Uterus (tissue), 2 donors: ENCODE measurements around the gene AK2.
"Not testable (repeated sequence)": the region's sequence is repeated elsewhere in the genome, so short reads cannot be mapped to it uniquely, and the experiment has no call there.

Experiments
- POLR2A ChIP-seq, 2 donors: fragments of 450-650 bp; IDR thresholded peaks; one replicate each; pipeline ENCODE4 v1.6.1; 2016; ENCODE audit warnings: antibody characterized with exemption in 2 of 2, mild to moderate bottlenecking in 1 of 2, moderate library complexity in 1 of 2
- TF ChIP-seq, protein P1 (sequence below), 4 experiments: fragments of 200-600 bp in 2 of 4; fragments of 450-650 bp in 2 of 4; sonication (generic) in 2 of 4; IDR thresholded peaks; one replicate each; pipeline ENCODE4 v1.5.1; 2016 to 2019; ENCODE audit warnings: antibody characterized with exemption in 4 of 4, mild to moderate bottlenecking in 2 of 4, moderate library complexity in 1 of 4

DNA sequence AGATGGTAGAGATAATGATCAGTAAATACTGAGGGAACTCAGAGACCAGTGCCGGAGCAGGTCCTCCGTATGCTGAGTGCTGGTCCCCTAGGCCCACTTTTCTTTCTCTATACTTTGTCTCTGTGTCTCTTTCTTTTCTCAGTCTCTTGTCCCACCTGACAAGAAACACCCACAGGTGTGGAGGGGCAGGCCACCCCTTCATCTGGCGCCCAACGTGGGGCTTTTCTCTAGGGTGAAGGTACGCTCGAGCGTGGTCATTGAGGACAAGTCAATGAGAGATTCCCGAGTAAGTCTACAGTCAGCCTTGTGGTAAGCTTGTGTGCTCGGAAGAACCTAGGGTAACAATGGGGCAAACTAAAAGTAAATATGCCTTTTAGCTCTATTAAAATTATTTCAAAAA is 27.6 kb upstream of the AK2 start:
- TF ChIP-seq, protein P1, sequence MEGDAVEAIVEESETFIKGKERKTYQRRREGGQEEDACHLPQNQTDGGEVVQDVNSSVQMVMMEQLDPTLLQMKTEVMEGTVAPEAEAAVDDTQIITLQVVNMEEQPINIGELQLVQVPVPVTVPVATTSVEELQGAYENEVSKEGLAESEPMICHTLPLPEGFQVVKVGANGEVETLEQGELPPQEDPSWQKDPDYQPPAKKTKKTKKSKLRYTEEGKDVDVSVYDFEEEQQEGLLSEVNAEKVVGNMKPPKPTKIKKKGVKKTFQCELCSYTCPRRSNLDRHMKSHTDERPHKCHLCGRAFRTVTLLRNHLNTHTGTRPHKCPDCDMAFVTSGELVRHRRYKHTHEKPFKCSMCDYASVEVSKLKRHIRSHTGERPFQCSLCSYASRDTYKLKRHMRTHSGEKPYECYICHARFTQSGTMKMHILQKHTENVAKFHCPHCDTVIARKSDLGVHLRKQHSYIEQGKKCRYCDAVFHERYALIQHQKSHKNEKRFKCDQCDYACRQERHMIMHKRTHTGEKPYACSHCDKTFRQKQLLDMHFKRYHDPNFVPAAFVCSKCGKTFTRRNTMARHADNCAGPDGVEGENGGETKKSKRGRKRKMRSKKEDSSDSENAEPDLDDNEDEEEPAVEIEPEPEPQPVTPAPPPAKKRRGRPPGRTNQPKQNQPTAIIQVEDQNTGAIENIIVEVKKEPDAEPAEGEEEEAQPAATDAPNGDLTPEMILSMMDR (IDR thresholded peaks at IDR 0.05) = not testable (repeated sequence)
- TF ChIP-seq POLR2A (IDR thresholded peaks at IDR 0.05) = not testable (repeated sequence)
